Activated CD8-positive, alpha-beta memory T cell treated with anti-CD3 and anti-CD28 coated beads, Interleukin-2, amount 50 U/mL, for 24 hours (primary cell): ENCODE data around the gene UBE2O.

Experiments
- DNase-seq: peaks from one replicate; pipeline ENCODE4 v3.0.0-alpha.2; 2020; ENCODE audit errors: extremely low read depth

Gene UBE2O

DNA sequence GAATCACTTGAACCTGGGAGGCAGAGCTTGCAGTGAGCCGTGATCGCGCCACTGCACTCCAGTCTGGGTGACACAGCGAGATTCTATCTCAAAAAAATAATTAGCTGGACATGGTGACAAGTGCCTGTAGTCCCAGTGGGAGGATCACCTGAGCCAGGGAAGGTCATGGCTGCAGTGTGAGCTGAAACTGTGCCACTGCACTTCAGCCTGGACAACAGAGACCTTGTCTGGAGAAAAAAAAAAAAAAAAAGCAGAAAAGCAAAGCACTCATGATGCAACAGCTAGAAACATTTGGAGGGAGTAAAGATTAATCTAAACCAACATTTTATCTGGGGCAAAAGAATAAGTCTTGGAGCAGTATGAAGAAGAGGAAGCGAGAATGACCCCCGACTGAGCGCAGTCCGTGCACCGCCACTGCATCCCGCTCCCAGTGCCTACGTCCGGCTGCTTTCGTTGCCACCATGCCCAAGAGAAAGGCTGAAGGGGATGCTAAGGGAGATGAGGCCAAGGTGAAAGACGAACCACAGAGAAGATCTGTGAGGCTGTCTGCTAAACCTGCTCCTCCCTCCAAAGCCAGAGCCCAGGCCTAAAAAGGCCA, 107.5 kb downstream of the UBE2O start:
- DNase-seq, result no peak

- no peak for DNase-seq
Observed at GRCh38 chr17:76343106-76343505, 109.8 kb downstream of the UBE2O start.

GRCh38 chr17:76341301-76341700, 111.7 kb downstream of the UBE2O start:
- DNase-seq, result no peak
